NCI-H1694 (cell line): ENCODE data around the gene FCHSD2.
"Not testable (repeated sequence)": the region's sequence is repeated elsewhere in the genome, so short reads cannot be mapped to it uniquely, and the experiment has no call there.

Experiments
- DNase-seq: peaks from one replicate; lab custom pipeline; 2025; lab: John Stamatoyannopoulos, UW

Gene FCHSD2

GRCh38 chr11:73009972-73010371 lies 132.1 kb downstream of the FCHSD2 start:
- no peak for DNase-seq

GRCh38 chr11:73004088-73004487 lies 138.0 kb downstream of the FCHSD2 start:
- no peak for DNase-seq

GRCh38 chr11:73003088-73003487 lies 139.0 kb downstream of the FCHSD2 start:
- DNase-seq = no peak

GRCh38 chr11:73002214-73002613 lies 139.9 kb downstream of the FCHSD2 start:
- DNase-seq = no peak

- DNase-seq = peak; percentile 2
These were observed 140.5 kb downstream of the FCHSD2 start for GRCh38 chr11:73001615-73002014.

GRCh38 chr11:72998676-72999075 lies 143.4 kb downstream of the FCHSD2 start:
- peak; percentile 6 for DNase-seq

GRCh38 chr11:72996959-72997358 lies 145.2 kb downstream of the FCHSD2 start:
- DNase-seq = no peak

GRCh38 chr11:72989727-72990126 lies 152.4 kb downstream of the FCHSD2 start:
- no peak for DNase-seq

- DNase-seq = no peak
These were observed 153.3 kb downstream of the FCHSD2 start for GRCh38 chr11:72988821-72989220.

GRCh38 chr11:72985645-72986044 lies 156.5 kb downstream of the FCHSD2 start:
- peak; percentile 2 for DNase-seq

- no peak for DNase-seq
These were observed 157.6 kb downstream of the FCHSD2 start for GRCh38 chr11:72984453-72985077.

GRCh38 chr11:72983560-72983959 lies 158.6 kb downstream of the FCHSD2 start:
- DNase-seq = no peak

GRCh38 chr11:72981971-72982685 lies 160.0 kb downstream of the FCHSD2 start:
- no peak for DNase-seq

GRCh38 chr11:72981080-72981479 lies 161.0 kb downstream of the FCHSD2 start:
- no peak for DNase-seq

GRCh38 chr11:72977782-72978181 lies 164.3 kb downstream of the FCHSD2 start:
- DNase-seq = not testable (repeated sequence)

- not testable (repeated sequence) for DNase-seq
These were observed 165.6 kb downstream of the FCHSD2 start for GRCh38 chr11:72976522-72976892.

- no peak for DNase-seq
These were observed 166.2 kb downstream of the FCHSD2 start for GRCh38 chr11:72975778-72976521.

GRCh38 chr11:72974487-72975205 lies 167.5 kb downstream of the FCHSD2 start:
- no peak for DNase-seq

GRCh38 chr11:72972496-72973128 lies 169.5 kb downstream of the FCHSD2 start:
- DNase-seq = no peak

- no peak for DNase-seq
These were observed 170.7 kb downstream of the FCHSD2 start for GRCh38 chr11:72971192-72971967.

GRCh38 chr11:72970557-72971118 lies 171.5 kb downstream of the FCHSD2 start:
- no peak for DNase-seq
